KOPT-K1 (cell line): Measurements from ENCODE around the gene DOCK7.

Source experiments
- H3K27ac ChIP-seq: fragments of 200-600 bp; sonication (generic); 2 replicates; pipeline ENCODE4 v1.5.1; 2016; ENCODE audit warnings: antibody characterized with exemption, mild to moderate bottlenecking, low read depth, low read length; ENCODE audit not compliant: poor library complexity, severe bottlenecking
- H3K36me3 ChIP-seq: fragments of 200-600 bp; sonication (generic); 2 replicates; pipeline ENCODE4 v1.5.1; 2017; ENCODE audit warnings: antibody characterized with exemption, mild to moderate bottlenecking, low read length, moderate library complexity; ENCODE audit not compliant: insufficient read depth
- H3K9me3 ChIP-seq: fragments of 200-600 bp; sonication (generic); 2 replicates; pipeline ENCODE4 v1.5.1; 2017; ENCODE audit warnings: antibody characterized with exemption, low read length, mild to moderate bottlenecking; ENCODE audit not compliant: insufficient read depth, poor library complexity, severe bottlenecking

Gene DOCK7

GRCh38 chr1:62420214-62420613, 268.0 kb downstream of the DOCK7 start:
- no peaks in the 10 kb centered on the region for H3K36me3 ChIP-seq
- H3K27ac ChIP-seq: no peak overlapping the region
- H3K9me3 ChIP-seq: no peaks in the 10 kb centered on the region

- Histone ChIP-seq H3K27ac (no peak overlapping the region), H3K9me3 (no peaks in the 10 kb centered on the region), H3K36me3 (no peaks in the 10 kb centered on the region)
These were observed 270.7 kb downstream of the DOCK7 start for GRCh38 chr1:62417351-62417999.

GRCh38 chr1:62415687-62416086, 272.5 kb downstream of the DOCK7 start:
- no peaks in the 10 kb centered on the region for H3K36me3 ChIP-seq
- no peak overlapping the region for H3K27ac ChIP-seq
- no peaks in the 10 kb centered on the region for H3K9me3 ChIP-seq

GRCh38 chr1:62407398-62408009, 280.7 kb downstream of the DOCK7 start:
- H3K9me3 ChIP-seq: no peaks in the 10 kb centered on the region

DNA sequence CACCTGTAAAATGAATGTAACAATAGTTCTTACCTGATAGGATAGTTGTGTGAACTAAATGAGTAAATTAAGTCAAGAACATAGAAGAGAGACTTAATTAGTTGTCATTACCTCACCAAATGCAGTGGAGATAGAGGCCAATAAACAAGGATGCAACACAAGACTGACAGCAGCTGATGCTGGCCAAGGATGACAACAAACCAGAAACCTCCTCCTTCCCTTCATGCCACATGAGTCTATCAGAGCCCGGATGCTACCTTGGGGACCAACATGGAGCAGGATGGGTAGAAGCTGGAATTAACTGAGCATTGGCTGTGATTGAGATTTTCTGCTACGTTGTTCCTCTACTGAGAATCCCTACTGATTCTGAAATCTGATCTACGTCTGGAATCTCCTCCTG, 281.6 kb downstream of the DOCK7 start:
- Histone ChIP-seq H3K9me3 (no peaks in the 10 kb centered on the region), H3K36me3 (no peaks in the 10 kb centered on the region), H3K27ac (no peak overlapping the region)

More at GRCh38 chr1:62407398-62408009, 280.7 kb downstream of the DOCK7 start:
- Histone ChIP-seq H3K36me3 (no peaks in the 10 kb centered on the region), H3K27ac (no peak overlapping the region)

DNA sequence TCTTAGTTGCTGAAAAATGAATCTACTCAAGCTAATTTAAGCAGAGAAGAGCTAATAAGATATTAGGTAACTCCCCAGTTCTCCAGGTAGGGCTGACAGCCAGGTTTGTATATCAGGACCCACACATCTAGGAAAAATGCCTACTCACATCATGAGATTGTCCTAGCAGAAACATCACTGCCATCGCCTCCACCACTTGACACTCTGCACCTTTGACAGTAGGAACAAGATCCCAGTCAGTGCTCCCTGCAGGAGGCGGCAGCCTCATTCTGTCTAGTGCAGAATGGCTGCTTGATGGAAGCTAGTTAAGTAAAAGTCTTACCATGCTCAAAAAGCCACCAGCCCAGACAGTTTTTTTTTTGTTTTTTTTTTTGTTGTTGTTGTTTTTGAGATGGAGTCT, 282.9 kb downstream of the DOCK7 start:
- Histone ChIP-seq H3K36me3 (no peaks in the 10 kb centered on the region), H3K9me3 (no peaks in the 10 kb centered on the region), H3K27ac (no peak overlapping the region)
